H1 (cell line): Measurements from ENCODE around the gene HS6ST3. TPM values are rescaled to one million over a fixed set of nuclear protein-coding genes. Genes with fewer than 3 reads are reported as not detected.

Experiments used
- CTCF ChIA-PET: fragments of 300-600 bp; sonication (Branson Sonifier 250); formaldehyde crosslinking; loops from one replicate; lab custom pipeline; 2021; ENCODE audit not compliant: partially characterized antibody; lab: Charles Lee
- POLR2A ChIA-PET: fragments of 300-600 bp; sonication (Branson Sonifier 250); formaldehyde crosslinking; loops from one replicate; lab custom pipeline; 2021; ENCODE audit warnings: inconsistent platforms; ENCODE audit not compliant: partially characterized antibody; lab: Charles Lee
- DNase-seq, 2 experiments: peaks; one replicate each; pipeline versions ENCODE4 v3.0.0 to v3.0.0-alpha.2; 2010 to 2022; ENCODE audit warnings: low spot score in 2 of 2, low read depth in 1 of 2, mixed read lengths in 1 of 2
- FAIRE-seq: peaks from 2 replicates; lab custom pipeline; 2011; peaks lifted over from hg19 to GRCh38; lab: Jason Lieb, UNC
- H2AFZ ChIP-seq: 2 replicates; pipeline ENCODE4 v1.8.1; 2012; ENCODE audit warnings: low read length, inconsistent platforms
- H2AK5ac ChIP-seq: 2 replicates; pipeline ENCODE4 v1.6.1; 2013; ENCODE audit warnings: low read depth, low read length
- H2BK120ac ChIP-seq: replicated peaks from 2 replicates; pipeline ENCODE3; 2013; ENCODE audit warnings: low read depth, low read length, inconsistent platforms
- H2BK12ac ChIP-seq: 2 replicates; pipeline ENCODE4 v1.6.1; 2013; ENCODE audit warnings: low read depth, low read length
- H2BK15ac ChIP-seq: 2 replicates; pipeline ENCODE4 v1.6.1; 2013; ENCODE audit warnings: low read length
- H2BK20ac ChIP-seq: 2 replicates; pipeline ENCODE4 v1.6.1; 2013; ENCODE audit warnings: low read length
- H2BK5ac ChIP-seq: 2 replicates; pipeline ENCODE4 v1.6.1; 2013; ENCODE audit warnings: low read depth, low read length
- H3K14ac ChIP-seq: 2 replicates; pipeline ENCODE4 v1.6.1; 2013; ENCODE audit warnings: inconsistent platforms; ENCODE audit not compliant: insufficient read length
- H3K18ac ChIP-seq: 2 replicates; pipeline ENCODE4 v1.6.1; 2013; ENCODE audit warnings: low read length; ENCODE audit errors: extremely low read depth
- H3K23ac ChIP-seq: 2 replicates; pipeline ENCODE4 v1.6.1; 2013; ENCODE audit warnings: inconsistent platforms; ENCODE audit not compliant: insufficient read length
- H3K23me2 ChIP-seq: 2 replicates; pipeline ENCODE4 v1.6.1; 2013; ENCODE audit warnings: low read depth, low read length
- H3K27ac ChIP-seq: 2 replicates; pipeline ENCODE4 v1.6.1; 2011; ENCODE audit warnings: low read depth, low read length, inconsistent platforms
- H3K27me3 ChIP-seq, 4 experiments: replicated peaks in 1 of 4; 1 replicate in 1 of 4; 2 replicates in 3 of 4; pipeline versions ENCODE4 v1.6.1 to v1.8.1; 2011 to 2013; ENCODE audit warnings: low read length in 3 of 4, mild to moderate bottlenecking in 3 of 4, inconsistent platforms in 2 of 4, mixed read lengths in 2 of 4, moderate library complexity in 1 of 4; ENCODE audit not compliant: control insufficient read depth in 3 of 4, insufficient read depth in 3 of 4; ENCODE audit errors: extremely low read depth in 1 of 4
- H3K36me3 ChIP-seq, 4 experiments: 2 replicates each; pipeline versions ENCODE4 v1.6.1 to v1.8.1; 2011 to 2013; ENCODE audit warnings: mild to moderate bottlenecking in 4 of 4, low read length in 3 of 4, moderate library complexity in 2 of 4, control low read depth in 1 of 4, inconsistent platforms in 1 of 4; ENCODE audit not compliant: insufficient read depth in 4 of 4, control insufficient read depth in 2 of 4
- H3K4ac ChIP-seq: replicated peaks from 2 replicates; pipeline ENCODE3; 2013; ENCODE audit warnings: low read length, low read depth, mixed read lengths, inconsistent platforms; ENCODE audit not compliant: insufficient read length
- H3K4me1 ChIP-seq, 4 experiments: replicated peaks in 1 of 4; 1 replicate in 1 of 4; 2 replicates in 3 of 4; pipeline versions ENCODE4 v1.6.1 to v1.8.1; 2011 to 2013; ENCODE audit warnings: low read length in 3 of 4, inconsistent platforms in 2 of 4, mixed read lengths in 1 of 4; ENCODE audit not compliant: insufficient read depth in 4 of 4, control insufficient read depth in 3 of 4
- H3K4me2 ChIP-seq, 2 experiments: 2 replicates each; pipeline versions ENCODE4 v1.6.1 to v1.8.1; 2011 to 2013; ENCODE audit warnings: low read depth in 2 of 2, low read length in 2 of 2, control low read depth in 1 of 2, inconsistent platforms in 1 of 2, mild to moderate bottlenecking in 1 of 2; ENCODE audit not compliant: insufficient read depth in 1 of 2
- H3K4me3 ChIP-seq, 4 experiments: fragments of 200-600, 300-600 bp in 1 of 4; sonication (generic), shearing (Covaris generic), sonication (Bioruptor Twin) in 1 of 4; 2 replicates each; pipeline versions ENCODE4 v1.5.1 to v1.8.1; 2011 to 2016; ENCODE audit warnings: low read length in 4 of 4, low read depth in 3 of 4, control low read depth in 2 of 4, inconsistent platforms in 2 of 4, mild to moderate bottlenecking in 2 of 4, mixed read lengths in 1 of 4, moderate library complexity in 1 of 4; ENCODE audit not compliant: insufficient read depth in 2 of 4; ENCODE audit errors: extremely low read depth in 1 of 4
- H3K56ac ChIP-seq: replicated peaks from 2 replicates; pipeline ENCODE3; 2013; ENCODE audit warnings: low read depth, mild to moderate bottlenecking, mixed read lengths, low read length, inconsistent platforms; ENCODE audit not compliant: insufficient read length
- H3K79me1 ChIP-seq: 2 replicates; pipeline ENCODE4 v1.6.1; 2013; ENCODE audit warnings: low read depth, low read length, control low read depth
- H3K79me2 ChIP-seq, 2 experiments: 2 replicates each; pipeline versions ENCODE4 v1.6.1 to v1.8.1; 2012 to 2013; ENCODE audit warnings: low read length in 2 of 2, mild to moderate bottlenecking in 2 of 2, inconsistent platforms in 1 of 2; ENCODE audit not compliant: insufficient read depth in 2 of 2, control insufficient read depth in 1 of 2
- H3K9ac ChIP-seq, 4 experiments: replicated peaks in 1 of 4; 1 replicate in 1 of 4; 2 replicates in 3 of 4; pipeline versions ENCODE4 v1.6.1 to v1.8.1; 2011 to 2013; ENCODE audit warnings: low read depth in 3 of 4, low read length in 3 of 4, control low read depth in 2 of 4, mild to moderate bottlenecking in 2 of 4, moderate library complexity in 2 of 4, inconsistent platforms in 1 of 4; ENCODE audit errors: extremely low read depth in 1 of 4
- H3K9me3 ChIP-seq, 2 experiments: 2 replicates each; pipeline versions ENCODE4 v1.6.1 to v1.8.1; 2012 to 2013; ENCODE audit warnings: mild to moderate bottlenecking in 2 of 2, moderate library complexity in 2 of 2, control low read depth in 1 of 2, inconsistent platforms in 1 of 2, low read depth in 1 of 2, low read length in 1 of 2, mixed read lengths in 1 of 2; ENCODE audit not compliant: insufficient read depth in 2 of 2
- H4K20me1 ChIP-seq, 2 experiments: replicated peaks in 1 of 2; 2 replicates each; pipeline versions ENCODE3 to v1.8.1; 2011 to 2013; ENCODE audit warnings: inconsistent platforms in 2 of 2, low read length in 2 of 2, mild to moderate bottlenecking in 1 of 2; ENCODE audit not compliant: insufficient read depth in 2 of 2, control insufficient read depth in 1 of 2
- H4K5ac ChIP-seq: 2 replicates; pipeline ENCODE4 v1.6.1; 2013; ENCODE audit warnings: low read length, low read depth, mixed read lengths, inconsistent platforms; ENCODE audit not compliant: insufficient read length
- H4K8ac ChIP-seq: 2 replicates; pipeline ENCODE4 v1.8.0; 2013; ENCODE audit warnings: mild to moderate bottlenecking, moderate library complexity, low read length, inconsistent platforms; ENCODE audit not compliant: insufficient read depth; ENCODE audit errors: extremely low read depth
- H4K91ac ChIP-seq: replicated peaks from 2 replicates; pipeline ENCODE3; 2013; ENCODE audit warnings: low read length, mixed read lengths, inconsistent platforms; ENCODE audit not compliant: insufficient read length
- KDM1A ChIP-seq: fragments of 200-600, 300-600 bp; sonication (generic); IDR thresholded peaks from 2 replicates; pipeline ENCODE4 v1.7.1; 2016; ENCODE audit warnings: mild to moderate bottlenecking, low read length, borderline replicate concordance
- WGBS, 2 experiments: shearing (Covaris generic) in 1 of 2; methylation state at CpG; one replicate each; pipeline versions ENCODE4 v1.1.6 to v1.1.7; 2013 to 2015; ENCODE audit warnings: low lambda C conversion rate in 2 of 2, mixed read lengths in 2 of 2, inconsistent platforms in 1 of 2, low coverage in 1 of 2, missing lambda C conversion rate in 1 of 2; ENCODE audit not compliant: insufficient replicate concordance in 2 of 2, insufficient coverage in 1 of 2, insufficient read length in 1 of 2; ENCODE audit errors: extremely low coverage in 1 of 2, missing lambda C conversion rate in 1 of 2; 5-methylcytosine and 5-hydroxymethylcytosine counted together
- polyA plus RNA-seq, 7 experiments: library from polyadenylated mRNA; depleted of rRNA in 3 of 7; stranded (reverse) in 5 of 7; unstranded in 2 of 7; fragments of >200 nt in 5 of 7; fragments of 200-250 nt in 2 of 7; gene quantifications; 1 replicate in 5 of 7; 2 replicates in 1 of 7; 4 replicates in 1 of 7; pipeline versions ENCODE4 v1.2.1 to v1.2.3, GENCODE V29; 2011 to 2013; ENCODE audit warnings: missing spikeins in 2 of 7, mixed read lengths in 2 of 7
- total RNA-seq: library from RNA; stranded (reverse); fragmentation: NEBNext Ultra II Directional; extraction: Animal tissue kit (Norgen Biotek cat#: 25700); gene quantifications from 2 replicates; pipeline ENCODE4 v1.2.1, GENCODE V29; 2021

Gene HS6ST3
- total and polyA plus RNA-seq, 2 of the 8 experiments (the other 6 are each of a cell fraction or from before 2014, with no cell fraction given), result 0.45 to 1.2 TPM

DNA sequence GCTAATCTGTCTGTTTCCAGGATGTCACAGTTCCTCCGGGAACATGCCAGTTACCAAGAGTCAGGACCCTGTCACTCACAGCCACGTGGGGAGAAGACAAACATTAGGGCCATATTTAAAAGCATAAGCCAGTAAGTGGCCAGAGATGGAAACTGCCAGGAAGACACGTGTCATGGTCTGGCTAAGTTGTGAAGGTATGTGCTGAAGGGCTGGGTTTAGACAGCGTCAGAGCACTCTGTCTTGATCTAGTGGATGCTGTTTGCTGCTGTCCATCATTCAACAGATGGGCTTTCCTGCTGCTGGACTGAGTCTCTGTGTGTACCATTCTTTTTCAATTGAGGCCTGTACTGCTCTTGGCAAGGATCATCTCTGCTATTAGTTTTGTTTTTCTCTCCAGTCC is 128.6 kb downstream of the HS6ST3 start:
- 0 out of 2 replicates have a peak overlapping the region, but pooled peaks have one; percentile 33 for H2AK5ac ChIP-seq
- no peak overlapping the region for H3K56ac ChIP-seq
- no peaks in the 10 kb centered on the region for H3K23me2 ChIP-seq
- TF ChIP-seq KDM1A, result no peak
- TF ChIP-seq, all 59 proteins: peak for 0
- peaks cover 0 to 4% (median 0%) of the 10 kb centered on the region in 4 experiments; a peak in 1 of 7 replicates for H3K4me1 ChIP-seq
- H2BK120ac ChIP-seq, result no peak overlapping the region
- no peaks in the 10 kb centered on the region for H3K79me2 ChIP-seq
- no peak overlapping the region for H2BK15ac ChIP-seq
- H4K5ac ChIP-seq, result no peak overlapping the region
- no peak overlapping the region for H4K8ac ChIP-seq
- 80% methylated on average over 4 of the region's 4 CpGs; no CpG with 5 or more reads in 1 of the 2 experiments for WGBS, 2 experiments
- H3K27ac ChIP-seq, result no peak overlapping the region
- no peak overlapping the region for H3K18ac ChIP-seq
- H3K4me3 ChIP-seq, result no peak overlapping the region
- no peaks in the 10 kb centered on the region for H3K79me1 ChIP-seq
- no peak overlapping the region for H3K4ac ChIP-seq
- DNase-seq (no peak), FAIRE-seq (no peak)
- no peaks in the 10 kb centered on the region for H3K9me3 ChIP-seq
- peaks cover 0 to 1% (median 0%) of the 10 kb centered on the region in 4 experiments; a peak in 1 of 7 replicates for H3K27me3 ChIP-seq
- H2AFZ ChIP-seq, result no peak overlapping the region
- H4K91ac ChIP-seq, result no peak overlapping the region
- no peak overlapping the region for H3K4me2 ChIP-seq
- no peak overlapping the region for H3K14ac ChIP-seq
- H2BK20ac ChIP-seq, result no peak overlapping the region
- H3K36me3 ChIP-seq, result no peaks in the 10 kb centered on the region
- no peak overlapping the region for H3K9ac ChIP-seq
- CTCF ChIA-PET, result interaction anchor here (1.1 kb wide), 1 partner anchor 78 kb away, joined by 5 read pairs; no protein-coding TSS in a partner anchor
- H2BK12ac ChIP-seq, result no peak overlapping the region
- no peaks in the 10 kb centered on the region for H4K20me1 ChIP-seq
- POLR2A ChIA-PET, result no interaction called here
- H2BK5ac ChIP-seq, result no peak overlapping the region
- H3K23ac ChIP-seq, result no peak overlapping the region
